HG03060 (cell line): ENCODE results near the gene CHD1.

Source experiments
- ATAC-seq: cut with Tn5 transposase; IDR thresholded peaks from one replicate; pipeline ENCODE4 v1.9.1; 2021; ENCODE audit warnings: low read depth, moderate number of reproducible peaks; ENCODE audit not compliant: unreplicated experiment

The CHD1 gene

GRCh38 chr5:98905857-98906688 lies 22.7 kb downstream of the CHD1 start:
- no peak for ATAC-seq

GRCh38 chr5:98904780-98905179 lies 24.0 kb downstream of the CHD1 start:
- no peak for ATAC-seq

DNA sequence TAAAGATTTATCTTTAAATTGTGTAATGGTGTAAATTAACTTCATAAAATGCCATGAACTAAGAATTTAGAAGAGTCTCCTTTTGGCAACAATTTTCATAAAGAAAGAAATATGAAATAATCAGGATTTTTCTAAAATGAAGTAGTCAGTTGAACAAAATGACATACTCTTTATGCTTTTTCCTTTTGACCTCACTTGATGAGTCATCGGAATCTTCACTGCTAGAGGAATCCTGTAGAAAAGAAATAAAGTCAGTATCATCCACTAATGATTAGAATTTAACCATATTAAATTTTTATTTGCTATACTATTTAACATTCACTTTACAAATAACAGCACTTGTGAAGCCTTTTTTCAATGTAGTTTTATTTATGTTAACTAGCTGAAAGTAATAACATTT lies 26.1 kb downstream of the CHD1 start:
- ATAC-seq: no peak

DNA sequence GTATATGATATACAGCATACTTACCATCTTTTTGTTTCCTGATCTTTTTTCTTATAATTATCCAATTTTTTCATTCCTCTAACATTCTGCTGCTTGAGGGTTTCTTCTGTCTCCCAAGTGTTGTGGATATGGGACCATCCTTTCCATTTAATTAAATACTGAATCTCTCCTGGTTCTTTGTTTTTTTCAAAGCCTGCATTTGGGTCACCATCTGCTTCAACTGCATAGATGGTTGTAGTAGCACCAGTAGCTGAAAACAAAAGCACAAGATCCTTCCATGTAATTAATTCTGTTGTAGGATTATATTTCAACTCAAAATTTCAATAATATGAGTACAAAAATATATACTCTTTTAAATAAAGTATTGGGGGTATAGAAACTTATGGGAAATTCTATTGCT lies 29.4 kb downstream of the CHD1 start:
- ATAC-seq: no peak

DNA sequence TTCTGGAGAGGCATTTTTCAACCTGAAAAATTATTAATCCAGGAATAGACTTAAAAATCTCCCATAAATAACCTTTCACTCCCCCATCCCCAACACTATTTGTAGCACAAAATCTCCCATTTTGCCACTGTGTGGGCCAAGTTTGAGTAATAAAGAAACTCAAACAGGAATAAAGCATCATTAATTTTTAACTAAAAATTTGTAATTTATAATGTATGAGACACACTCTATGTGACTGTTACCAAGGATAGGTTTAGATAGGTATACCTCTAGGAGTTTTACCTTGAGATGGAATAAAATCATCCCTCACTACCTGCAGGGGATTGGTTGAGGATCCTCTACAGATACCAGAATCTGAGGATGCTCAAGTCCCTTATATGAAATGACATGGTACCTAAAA lies 30.1 kb downstream of the CHD1 start:
- no peak for ATAC-seq

DNA sequence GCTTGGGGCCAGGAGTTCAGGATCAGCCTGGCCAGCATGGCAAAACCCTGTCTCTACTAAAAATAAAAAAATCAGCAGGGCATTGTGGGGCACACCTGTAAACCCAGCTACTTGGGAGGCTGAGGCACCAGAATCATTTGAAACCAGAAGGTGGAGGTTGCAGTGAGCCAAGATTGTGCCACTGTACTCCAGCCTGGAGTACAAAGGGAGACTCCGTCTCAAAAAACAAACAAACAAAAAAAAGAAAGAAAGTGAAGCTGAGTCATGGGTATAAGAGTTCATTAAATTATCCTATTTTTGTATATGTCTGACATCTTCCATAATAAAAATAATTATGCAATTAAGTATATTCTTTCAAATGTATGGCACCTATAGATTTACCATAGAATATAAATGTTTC lies 37.2 kb downstream of the CHD1 start:
- ATAC-seq: no peak

DNA sequence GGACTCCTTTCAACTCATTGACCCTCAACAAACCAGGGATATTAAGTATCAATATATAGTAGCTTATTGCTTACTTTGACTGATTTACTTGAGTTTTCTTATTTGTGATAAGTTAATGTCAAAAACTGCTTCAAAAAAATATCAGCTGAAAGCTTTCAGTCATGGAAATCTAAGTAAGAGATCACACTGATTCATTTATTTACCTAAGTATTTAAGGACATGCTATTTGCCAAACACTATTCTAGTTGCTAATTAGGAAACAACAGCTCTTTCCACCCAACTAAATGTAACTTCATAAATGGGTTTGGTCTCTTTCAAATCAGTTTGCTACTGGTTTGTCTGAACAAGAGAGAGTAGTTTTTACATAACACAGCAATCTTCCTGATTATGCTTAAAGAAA lies 48.2 kb downstream of the CHD1 start:
- ATAC-seq: no peak

- no peak for ATAC-seq
Observed at GRCh38 chr5:98880151-98880550, 48.7 kb downstream of the CHD1 start.

DNA sequence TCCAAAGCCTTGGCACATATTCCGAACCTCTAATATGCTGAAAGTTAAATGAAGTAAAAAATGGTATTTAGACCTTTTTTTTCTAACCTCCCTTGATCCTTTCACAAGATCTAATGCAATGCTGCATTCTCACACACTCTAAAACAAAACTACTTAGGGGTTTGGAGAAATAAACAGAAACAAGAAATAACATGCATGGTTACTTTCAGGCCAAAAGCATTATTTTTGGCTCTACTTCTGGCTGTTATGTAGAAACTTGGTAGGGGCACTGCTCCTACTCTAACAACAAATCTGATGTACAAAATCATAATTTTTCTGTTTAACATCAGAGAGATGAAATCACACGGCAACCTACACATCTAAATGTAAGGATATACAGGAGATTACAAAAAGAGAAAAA lies 51.2 kb downstream of the CHD1 start:
- ATAC-seq: no peak

DNA sequence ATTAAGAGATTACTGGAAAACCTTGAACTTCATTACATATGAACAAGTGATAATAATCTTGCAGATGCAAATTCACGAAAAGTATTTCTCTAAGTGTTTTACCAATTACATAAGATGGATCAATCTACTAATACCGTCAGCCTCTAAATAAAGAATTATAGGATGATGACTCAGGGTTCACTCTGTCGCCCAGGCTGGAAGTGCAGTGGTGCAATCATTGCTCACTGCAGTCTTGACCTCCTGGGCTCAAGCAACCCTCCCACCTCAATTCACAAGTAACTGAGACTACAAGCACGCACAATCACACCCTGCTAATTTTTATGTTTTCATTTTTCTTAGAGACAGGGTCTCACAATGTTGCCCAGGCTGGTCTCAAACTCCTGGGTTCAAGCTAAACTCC lies 56.1 kb downstream of the CHD1 start:
- no peak for ATAC-seq

DNA sequence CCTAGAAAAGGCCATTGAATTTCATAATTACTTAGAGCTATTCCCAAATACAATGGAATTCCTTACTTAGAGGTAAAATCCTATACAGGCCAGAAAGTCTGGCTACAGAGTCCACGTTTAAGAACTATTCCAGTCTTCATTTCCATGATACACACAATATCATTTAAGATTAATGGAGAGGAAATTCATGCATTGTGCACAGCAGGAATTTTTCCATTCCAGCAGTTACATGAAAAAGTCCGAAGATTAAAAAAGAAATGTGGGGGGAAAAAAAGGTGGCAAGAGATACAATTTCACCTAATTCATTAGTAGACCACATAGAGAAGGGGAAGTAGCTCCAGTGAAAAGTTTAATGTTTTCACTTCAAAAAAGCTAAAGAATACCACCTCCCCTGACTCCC lies 63.1 kb downstream of the CHD1 start:
- no peak for ATAC-seq

- ATAC-seq: no peak
Observed at GRCh38 chr5:98847054-98847453, 81.8 kb downstream of the CHD1 start.

DNA sequence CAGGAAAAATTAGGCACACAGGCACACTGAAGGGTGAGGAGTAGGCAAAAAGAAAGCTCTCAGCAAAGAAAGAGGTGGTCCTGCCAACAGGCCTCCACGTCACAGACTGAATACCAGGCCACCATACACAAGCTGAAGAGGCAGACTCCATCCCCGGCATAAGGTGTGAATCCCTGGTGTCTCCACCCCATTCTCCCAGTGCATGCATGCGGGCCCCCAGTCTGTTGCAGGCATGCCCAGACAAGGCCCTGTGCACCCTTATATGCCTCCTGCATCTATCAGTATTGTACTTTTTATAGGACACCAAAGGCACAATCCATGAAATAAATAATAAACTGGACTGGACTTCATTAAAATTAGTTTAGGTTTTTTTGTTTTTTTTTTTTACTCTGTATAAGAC lies 82.3 kb downstream of the CHD1 start:
- ATAC-seq: no peak

- no peak for ATAC-seq
Observed at GRCh38 chr5:98845878-98846277, 82.9 kb downstream of the CHD1 start.

DNA sequence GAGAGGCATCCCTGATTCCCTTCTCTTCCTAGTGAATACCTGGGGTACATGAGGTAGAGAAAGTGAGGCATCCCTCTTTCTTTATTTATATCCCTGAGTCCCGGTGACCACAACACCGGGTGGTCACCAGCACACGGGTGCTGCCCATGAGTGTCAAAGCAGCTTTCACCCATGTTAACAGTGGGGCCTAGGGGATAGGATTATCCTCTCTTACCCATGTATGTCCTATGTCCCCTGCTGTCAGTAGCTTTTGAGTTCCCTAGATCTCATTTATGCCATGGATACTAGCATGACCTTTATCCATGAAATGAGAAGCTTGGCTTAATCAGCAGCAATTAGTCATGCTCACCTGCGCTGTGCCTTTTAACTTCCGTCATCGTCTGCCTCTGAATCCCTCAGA lies 83.9 kb downstream of the CHD1 start:
- ATAC-seq: no peak

DNA sequence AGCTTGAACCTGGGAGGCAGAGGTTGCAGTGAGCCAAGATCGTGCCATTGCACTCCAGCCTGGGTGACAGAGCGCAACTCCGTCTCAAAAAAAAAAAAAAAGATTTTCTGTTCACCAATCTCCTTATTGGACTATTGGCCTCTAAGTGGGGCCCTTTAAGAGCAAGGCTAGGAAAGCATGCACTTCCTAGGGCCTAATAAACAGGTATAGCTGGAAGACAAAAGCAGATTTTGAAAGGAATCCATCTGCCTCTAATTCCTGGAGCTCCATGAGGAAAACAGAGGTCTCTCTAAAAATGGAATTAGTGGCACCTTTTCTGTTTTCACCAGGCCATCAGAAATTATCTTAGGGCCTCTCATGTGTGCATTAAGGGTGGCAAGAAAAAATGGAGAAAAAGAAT lies 85.3 kb downstream of the CHD1 start:
- ATAC-seq: no peak

DNA sequence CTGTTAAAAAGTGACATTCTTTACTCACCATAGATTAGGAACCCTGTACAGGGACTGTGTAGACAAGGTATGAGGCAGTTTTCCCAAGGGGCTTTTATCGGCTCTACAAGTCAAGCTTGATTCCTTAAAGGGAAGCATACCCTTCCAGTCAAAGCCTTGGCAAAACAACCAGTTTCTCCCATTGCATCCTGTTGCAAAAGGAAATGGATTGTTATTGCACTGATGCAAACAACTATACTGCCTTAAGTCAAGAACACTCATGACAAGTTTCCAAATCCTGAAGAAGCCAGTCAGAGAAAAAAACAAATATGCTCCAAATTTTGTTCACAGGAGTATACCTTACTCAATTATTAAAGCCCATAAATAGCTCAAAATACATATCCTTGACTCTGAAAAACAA lies 87.9 kb downstream of the CHD1 start:
- no peak for ATAC-seq

DNA sequence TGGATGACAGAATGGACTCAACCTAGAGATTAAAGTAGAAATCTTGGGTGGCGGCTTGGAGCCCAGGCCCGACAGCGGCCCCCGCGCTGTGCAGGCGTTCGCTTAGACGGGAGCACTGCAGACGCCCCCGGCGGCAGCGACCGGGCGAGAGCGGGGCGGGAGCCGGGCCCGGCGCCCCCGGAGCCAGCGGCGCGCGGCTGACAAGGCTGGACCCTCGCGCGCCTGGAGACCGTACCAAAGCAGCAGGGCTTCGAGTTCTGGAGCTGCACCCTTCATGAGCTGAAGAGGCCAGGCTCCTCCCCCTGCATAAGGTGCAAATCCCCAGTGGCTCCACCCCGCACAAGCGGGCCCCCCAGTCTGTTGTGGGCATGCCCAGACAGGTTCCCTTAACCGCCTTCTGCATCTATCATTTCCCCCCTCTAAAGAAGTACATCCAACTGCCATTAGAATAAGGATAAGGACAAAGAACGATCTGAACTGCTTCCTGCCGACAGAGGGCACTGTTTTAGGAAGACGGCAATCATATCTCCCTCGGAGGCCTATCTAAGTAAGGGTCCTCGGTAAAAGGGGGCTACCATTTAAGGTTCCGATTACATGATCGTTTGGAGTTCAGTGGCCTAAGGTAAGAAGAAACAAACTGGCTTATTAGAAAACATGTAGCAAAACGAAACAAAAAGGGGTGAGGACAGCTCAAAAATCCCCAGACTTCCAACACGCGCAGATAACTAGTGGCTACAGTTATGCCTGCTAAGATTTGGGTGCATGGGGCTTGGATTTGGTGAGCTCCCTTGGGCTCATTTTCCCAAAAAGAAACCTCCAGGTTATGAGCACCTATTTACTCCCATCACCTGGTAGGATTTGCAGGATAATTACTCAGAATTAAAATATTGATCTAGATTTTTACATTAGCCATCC lies 89.1 kb downstream of the CHD1 start:
- ATAC-seq: no peak

- no peak for ATAC-seq
Observed at GRCh38 chr5:98836175-98836574, 92.6 kb downstream of the CHD1 start.

DNA sequence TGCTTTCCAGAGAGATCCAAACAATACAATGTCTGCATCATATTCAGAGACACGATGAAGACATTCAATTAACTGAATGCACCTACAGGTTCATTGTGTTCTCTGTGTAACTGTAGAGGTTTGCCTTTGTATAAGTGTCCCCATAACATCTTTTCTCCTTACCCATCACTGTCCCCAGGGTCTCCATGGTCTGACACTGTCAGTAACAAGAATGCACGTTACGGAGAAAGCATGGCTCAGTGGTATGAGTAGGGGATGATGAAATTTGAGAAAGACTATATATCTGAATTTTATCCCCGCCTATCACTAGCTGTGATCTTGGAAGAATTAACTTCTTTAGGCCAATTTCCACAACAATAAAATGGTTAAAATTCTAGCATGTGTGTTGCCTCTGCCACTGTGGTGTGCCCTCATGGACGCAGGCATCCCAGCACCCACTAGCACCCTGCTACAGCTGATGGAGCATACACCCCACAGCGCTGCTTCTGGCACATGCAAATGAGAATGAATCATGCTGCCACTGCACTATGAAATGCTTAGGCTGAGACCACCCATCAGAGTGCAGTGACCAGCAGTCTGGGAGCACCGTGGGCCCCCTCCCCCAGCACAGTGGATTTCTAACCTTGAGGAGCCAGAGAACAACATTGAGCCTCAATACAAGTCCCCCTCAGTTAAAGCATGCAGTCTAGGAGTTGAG lies 101.1 kb downstream of the CHD1 start:
- ATAC-seq: no peak

DNA sequence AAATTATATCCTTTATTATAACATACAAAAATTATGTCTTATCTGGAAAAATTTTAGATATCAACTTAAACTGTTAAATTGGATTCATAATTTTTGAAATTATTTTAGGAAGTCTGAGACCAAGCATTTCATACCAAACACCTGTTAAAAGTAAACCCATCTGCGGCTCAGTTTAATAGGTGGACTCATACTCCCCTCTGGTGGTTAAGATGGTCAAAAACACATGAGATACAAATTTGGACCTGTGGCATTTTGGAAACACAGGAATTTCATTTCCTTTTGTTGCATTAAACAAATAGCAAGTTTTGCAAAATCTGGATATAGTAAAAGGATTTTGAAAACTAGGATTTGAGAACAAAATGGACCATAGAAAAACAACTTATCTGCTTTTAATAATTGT lies 101.6 kb downstream of the CHD1 start:
- ATAC-seq: no peak
